Fibroblast of villous mesenchyme (primary cell): ENCODE data around the gene LSM3. TPM values are rescaled to one million over a fixed set of nuclear protein-coding genes. Genes with fewer than 3 reads are reported as not detected.

Source experiments
- DNase-seq: peaks from one replicate; pipeline ENCODE4 v3.0.0-alpha.2; 2010; ENCODE audit warnings: low read depth
- H3K4me3 ChIP-seq: 2 replicates; pipeline ENCODE4 v1.5.1; 2011; ENCODE audit warnings: low read depth, mild to moderate bottlenecking, low read length
- total RNA-seq: library from RNA; depleted of rRNA; stranded (reverse); fragments of >200 nt; gene quantifications from 2 replicates; pipeline ENCODE4 v1.2.3, GENCODE V29; 2012
- TF ChIP-seq, protein P1 (sequence below): IDR thresholded peaks from 2 replicates; pipeline ENCODE4 v1.5.1; 2012; ENCODE audit warnings: low read depth, mild to moderate bottlenecking, low read length; ENCODE audit not compliant: insufficient read depth

LSM3 gene
- total RNA-seq, 1 donor, result 7.3 TPM

DNA sequence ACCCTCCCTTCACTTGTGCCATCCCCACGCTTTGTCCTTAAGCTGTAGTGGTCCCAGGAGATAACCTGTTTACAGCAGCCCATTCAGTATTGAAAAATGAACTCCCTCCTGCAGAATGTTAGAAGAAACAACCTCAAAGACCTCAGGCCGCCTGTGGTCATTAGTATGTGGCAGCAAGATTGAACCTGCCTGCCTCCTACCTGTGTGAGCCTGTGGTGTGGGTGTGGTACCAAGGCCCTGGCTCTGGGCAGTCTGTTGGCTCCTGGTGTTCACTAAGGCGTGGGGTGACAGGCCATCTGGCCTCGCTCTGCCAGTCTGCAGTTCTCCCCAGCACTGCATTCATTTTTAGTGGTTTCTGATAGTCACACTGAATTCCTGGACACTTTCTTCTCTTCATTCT lies 21.0 kb downstream of the LSM3 start:
- TF ChIP-seq, protein P1, sequence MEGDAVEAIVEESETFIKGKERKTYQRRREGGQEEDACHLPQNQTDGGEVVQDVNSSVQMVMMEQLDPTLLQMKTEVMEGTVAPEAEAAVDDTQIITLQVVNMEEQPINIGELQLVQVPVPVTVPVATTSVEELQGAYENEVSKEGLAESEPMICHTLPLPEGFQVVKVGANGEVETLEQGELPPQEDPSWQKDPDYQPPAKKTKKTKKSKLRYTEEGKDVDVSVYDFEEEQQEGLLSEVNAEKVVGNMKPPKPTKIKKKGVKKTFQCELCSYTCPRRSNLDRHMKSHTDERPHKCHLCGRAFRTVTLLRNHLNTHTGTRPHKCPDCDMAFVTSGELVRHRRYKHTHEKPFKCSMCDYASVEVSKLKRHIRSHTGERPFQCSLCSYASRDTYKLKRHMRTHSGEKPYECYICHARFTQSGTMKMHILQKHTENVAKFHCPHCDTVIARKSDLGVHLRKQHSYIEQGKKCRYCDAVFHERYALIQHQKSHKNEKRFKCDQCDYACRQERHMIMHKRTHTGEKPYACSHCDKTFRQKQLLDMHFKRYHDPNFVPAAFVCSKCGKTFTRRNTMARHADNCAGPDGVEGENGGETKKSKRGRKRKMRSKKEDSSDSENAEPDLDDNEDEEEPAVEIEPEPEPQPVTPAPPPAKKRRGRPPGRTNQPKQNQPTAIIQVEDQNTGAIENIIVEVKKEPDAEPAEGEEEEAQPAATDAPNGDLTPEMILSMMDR, result no peak
- no peak overlapping the region for H3K4me3 ChIP-seq
- no peak for DNase-seq

DNA sequence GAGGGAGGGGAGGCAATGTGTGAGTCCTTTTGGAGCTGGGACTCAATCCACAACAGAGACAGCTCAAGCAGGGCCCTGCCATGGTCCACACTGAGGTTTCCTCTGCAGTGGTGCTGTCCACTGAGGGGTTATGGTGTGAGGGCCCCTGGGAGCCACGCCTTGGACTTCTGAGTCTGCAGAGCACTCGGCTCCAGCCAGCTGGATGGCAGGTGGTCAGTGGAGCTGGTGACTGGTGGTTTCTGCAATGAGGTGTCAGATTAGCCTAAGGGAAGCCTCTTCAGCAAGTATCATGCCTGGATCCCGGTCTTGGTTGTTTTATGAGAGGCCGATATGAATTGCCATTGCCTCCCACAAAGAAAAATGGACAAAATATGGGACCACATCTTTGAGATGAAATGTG lies 21.7 kb downstream of the LSM3 start:
- DNase-seq, result peak; percentile 13
- TF ChIP-seq, protein P1, result no peak
- no peak overlapping the region for H3K4me3 ChIP-seq

DNA sequence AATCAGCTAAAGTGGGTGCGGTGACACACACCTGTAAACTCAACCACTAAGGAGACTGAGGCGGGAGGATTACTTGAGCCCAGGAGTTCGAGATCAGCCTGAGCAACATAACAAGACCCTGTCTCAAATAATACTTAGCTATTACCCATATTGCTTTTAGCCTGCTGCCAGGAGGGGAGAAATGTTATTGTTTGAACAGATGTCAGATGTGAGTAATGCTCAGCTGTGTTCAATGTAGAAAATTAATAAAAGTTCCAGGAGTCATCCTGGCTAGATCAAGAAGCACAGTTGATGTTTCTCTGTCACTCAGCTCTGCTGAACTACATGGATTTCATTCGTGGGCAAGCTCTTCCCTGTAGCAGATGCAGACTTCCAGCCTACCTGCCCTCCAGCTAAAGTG lies 22.2 kb downstream of the LSM3 start:
- TF ChIP-seq, protein P1, result no peak
- DNase-seq, result no peak
- no peak overlapping the region for H3K4me3 ChIP-seq

DNA sequence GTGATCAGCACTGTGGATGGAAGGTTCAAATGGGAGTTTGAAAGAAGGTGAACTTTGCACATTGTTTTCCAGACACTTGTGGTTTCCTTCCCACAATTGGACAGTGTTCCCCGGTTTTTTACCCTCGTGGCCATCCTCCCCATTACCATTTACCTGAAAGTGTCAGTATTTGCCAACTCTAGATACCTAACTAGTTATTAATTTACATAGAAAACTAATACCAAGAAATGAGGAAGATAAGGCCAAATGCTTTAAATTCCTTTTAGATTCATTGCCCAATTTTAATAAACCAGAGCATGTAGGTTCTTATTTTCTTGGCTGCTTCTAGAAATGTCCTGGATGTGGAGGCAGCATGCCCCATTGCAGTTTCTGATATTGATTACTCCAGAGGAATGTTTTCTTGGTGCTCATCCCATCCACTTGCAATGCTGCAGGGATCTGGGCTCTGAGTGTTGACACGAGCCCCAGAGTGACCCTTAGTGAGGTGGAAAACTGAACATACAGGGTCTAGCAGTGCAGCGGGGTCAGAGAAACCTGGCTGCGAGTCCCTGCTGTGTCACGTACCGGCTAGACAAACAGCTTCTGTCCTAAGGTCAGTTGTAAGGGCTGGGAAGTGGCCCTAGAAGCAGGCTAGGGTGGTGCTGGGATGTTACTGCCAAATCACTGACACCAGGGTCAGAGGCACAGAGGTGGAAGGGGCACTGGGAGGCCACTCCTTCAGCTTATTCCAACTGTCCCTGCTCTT lies 23.5 kb downstream of the LSM3 start:
- no peak overlapping the region for H3K4me3 ChIP-seq
- no peak for DNase-seq
- TF ChIP-seq, protein P1, result no peak

DNA sequence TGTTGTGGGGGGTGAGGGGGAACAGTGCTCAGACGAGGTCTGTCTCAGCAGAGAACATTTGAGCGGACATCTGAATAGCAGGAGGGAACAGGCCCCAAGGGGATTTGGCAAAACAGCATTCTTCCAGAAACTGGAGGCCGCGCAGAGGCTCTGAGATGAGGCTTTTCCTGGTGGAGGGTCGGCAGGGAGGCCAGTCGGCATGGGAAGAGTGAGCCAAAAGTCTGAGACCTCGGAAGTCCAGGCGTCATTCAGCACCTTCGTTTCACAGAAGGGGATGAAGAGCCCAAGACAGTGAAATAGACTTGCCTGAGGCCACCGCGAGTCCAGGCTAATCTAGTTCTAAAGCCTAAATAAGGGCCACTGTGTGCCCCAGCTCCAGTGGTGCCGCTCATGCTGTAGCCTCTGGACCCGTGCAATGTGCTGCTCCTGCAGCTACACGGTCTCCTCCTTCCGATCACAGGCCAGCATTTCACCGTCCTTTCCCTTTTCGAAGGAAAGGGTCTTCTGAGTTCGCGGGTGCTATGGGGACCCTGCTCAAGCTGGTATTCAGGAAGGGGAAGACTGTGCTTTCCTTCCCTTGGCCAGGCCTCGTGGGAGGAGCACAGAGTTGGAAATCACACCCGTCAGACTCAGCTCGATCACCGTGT lies 24.4 kb downstream of the LSM3 start:
- TF ChIP-seq, protein P1, result no peak
- no peak for DNase-seq
- H3K4me3 ChIP-seq, result no peak overlapping the region

DNA sequence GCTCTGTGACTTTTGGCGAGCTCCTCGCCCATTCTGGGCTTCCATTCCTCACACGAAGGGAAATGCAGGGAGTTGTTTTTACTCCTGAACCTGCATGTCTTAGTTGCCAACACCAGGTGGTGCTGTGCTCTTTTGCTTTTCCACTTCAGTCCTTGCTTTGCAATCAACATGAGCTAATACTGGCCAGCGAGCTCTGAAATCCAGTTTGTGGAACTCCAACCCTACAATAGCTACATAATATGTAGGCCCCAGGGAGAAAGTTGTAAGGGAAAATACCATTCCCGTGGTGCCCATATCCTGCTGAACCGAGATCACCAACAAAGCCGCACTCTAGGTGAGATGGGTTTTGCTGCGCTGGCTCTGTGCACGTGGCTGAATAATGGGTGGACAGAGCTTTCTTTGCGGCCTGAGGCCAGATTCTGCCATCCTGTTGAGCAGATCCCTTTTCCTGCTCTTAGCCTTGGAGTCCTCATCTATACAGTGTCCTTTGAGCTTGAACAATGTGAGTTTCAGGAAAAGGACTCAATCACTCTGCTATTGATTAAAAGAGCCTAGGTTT lies 25.0 kb downstream of the LSM3 start:
- TF ChIP-seq, protein P1, result peak; percentile 87
- H3K4me3 ChIP-seq, result no peak overlapping the region
- DNase-seq, result peak; percentile 89
